Colon (tissue), 2 donors: Measurements from ENCODE around the gene CTAGE9.
"Not testable (repeated sequence)": the region's sequence is repeated elsewhere in the genome, so short reads cannot be mapped to it uniquely, and the experiment has no call there.

Experiments
- FAIRE-seq: peaks from 2 replicates; lab custom pipeline; 2012; peaks lifted over from hg19 to GRCh38; lab: Jason Lieb, UNC
- donor health status: control.
- donor health status: control.

The CTAGE9 gene

GRCh38 chr6:131729550-131729949, 18.7 kb upstream of the CTAGE9 start:
- FAIRE-seq = no peak

- no peak for FAIRE-seq
Measured at GRCh38 chr6:131728296-131728939, 17.6 kb upstream of the CTAGE9 start.

- no peak for FAIRE-seq
Measured at GRCh38 chr6:131727868-131728267, 17.1 kb upstream of the CTAGE9 start.

GRCh38 chr6:131727467-131727866, 16.6 kb upstream of the CTAGE9 start:
- FAIRE-seq = no peak

GRCh38 chr6:131724114-131724513, 13.3 kb upstream of the CTAGE9 start:
- FAIRE-seq = no peak

GRCh38 chr6:131721161-131721560, 10.3 kb upstream of the CTAGE9 start:
- no peak for FAIRE-seq

GRCh38 chr6:131717836-131718542, 7.2 kb upstream of the CTAGE9 start:
- no peak for FAIRE-seq

- not testable (repeated sequence) for FAIRE-seq
Measured at GRCh38 chr6:131715567-131715966, 4.8 kb upstream of the CTAGE9 start.

GRCh38 chr6:131703905-131704304, 6.9 kb downstream of the CTAGE9 start:
- FAIRE-seq = not testable (repeated sequence)

- FAIRE-seq = not testable (repeated sequence)
Measured at GRCh38 chr6:131700851-131701250, 10.0 kb downstream of the CTAGE9 start.

GRCh38 chr6:131696956-131697355, 13.9 kb downstream of the CTAGE9 start:
- FAIRE-seq = no peak

GRCh38 chr6:131694832-131695426, 15.9 kb downstream of the CTAGE9 start:
- no peak for FAIRE-seq

- FAIRE-seq = no peak
Measured at GRCh38 chr6:131693384-131693783, 17.4 kb downstream of the CTAGE9 start.

- peak; percentile 100 for FAIRE-seq
Measured at GRCh38 chr6:131692589-131692988, 18.2 kb downstream of the CTAGE9 start.

- peak; percentile 79 for FAIRE-seq
Measured at GRCh38 chr6:131692031-131692430, 18.8 kb downstream of the CTAGE9 start.

- no peak for FAIRE-seq
Measured at GRCh38 chr6:131688286-131688685, 22.5 kb downstream of the CTAGE9 start.

GRCh38 chr6:131687022-131687421, 23.8 kb downstream of the CTAGE9 start:
- no peak for FAIRE-seq

- no peak for FAIRE-seq
Measured at GRCh38 chr6:131685266-131685780, 25.5 kb downstream of the CTAGE9 start.

- FAIRE-seq = no peak
Measured at GRCh38 chr6:131683479-131683878, 27.3 kb downstream of the CTAGE9 start.

GRCh38 chr6:131682442-131682841, 28.4 kb downstream of the CTAGE9 start:
- FAIRE-seq = no peak

- FAIRE-seq = no peak
Measured at GRCh38 chr6:131681585-131681984, 29.2 kb downstream of the CTAGE9 start.

- no peak for FAIRE-seq
Measured at GRCh38 chr6:131680868-131681267, 29.9 kb downstream of the CTAGE9 start.

GRCh38 chr6:131678442-131678841, 32.4 kb downstream of the CTAGE9 start:
- no peak for FAIRE-seq
